OCI-LY7 (cell line): ENCODE results near the gene CENPV. TPM values are rescaled to one million over a fixed set of nuclear protein-coding genes. Genes with fewer than 3 reads are reported as not detected.

Experiments
- BruUV-seq: library from RNA; stranded (reverse); fragments of 400-500 nt; replicated peaks from 2 replicates; lab custom pipeline; 2021; lab: Mats Ljungman, UMichigan
- CTCF ChIA-PET: fragments of 300-600 bp; sonication (Branson Sonifier 250); formaldehyde crosslinking; loops from one replicate; lab custom pipeline; 2022; ENCODE audit warnings: antibody characterized with exemption; ENCODE audit not compliant: unreplicated experiment; lab: Charles Lee
- POLR2A ChIA-PET: fragments of 300-600 bp; sonication (Branson Sonifier 250); formaldehyde crosslinking; loops from one replicate; lab custom pipeline; 2022; ENCODE audit warnings: antibody characterized with exemption; lab: Charles Lee
- DNase-seq: peaks from one replicate; pipeline ENCODE4 v3.0.0-alpha.2; 2015; ENCODE audit warnings: low spot score
- H2AFZ ChIP-seq: fragments of 200-600 bp; sonication (generic), shearing (Covaris generic); 2 replicates; pipeline ENCODE4 v1.6.1; 2014; ENCODE audit warnings: mild to moderate bottlenecking, antibody characterized with exemption, low read length, moderate library complexity
- H3K27ac ChIP-seq: fragments of 200-600 bp; sonication (generic); 2 replicates; pipeline ENCODE4 v1.5.1; 2014; ENCODE audit warnings: mixed run types, low read depth, mild to moderate bottlenecking, moderate library complexity, low read length, inconsistent platforms; ENCODE audit not compliant: poor library complexity, severe bottlenecking
- H3K36me3 ChIP-seq: fragments of 200-600 bp; sonication (generic); 2 replicates; pipeline ENCODE4 v1.6.1; 2014; ENCODE audit warnings: mild to moderate bottlenecking, antibody characterized with exemption, low read length, moderate library complexity, mixed read lengths; ENCODE audit not compliant: insufficient read depth
- H3K4me1 ChIP-seq: fragments of 200-600 bp; sonication (generic); 2 replicates; pipeline ENCODE4 v1.5.1; 2014; ENCODE audit warnings: mild to moderate bottlenecking, low read length; ENCODE audit not compliant: insufficient read depth, poor library complexity, severe bottlenecking
- H3K4me2 ChIP-seq: fragments of 200-600 bp; sonication (generic); 2 replicates; pipeline ENCODE4 v1.6.1; 2014; ENCODE audit warnings: mild to moderate bottlenecking, low read length
- H3K4me3 ChIP-seq: fragments of 200-600 bp; sonication (generic); 2 replicates; pipeline ENCODE4 v1.5.1; 2014; ENCODE audit warnings: mild to moderate bottlenecking, low read depth, low read length; ENCODE audit not compliant: poor library complexity, severe bottlenecking
- H3K79me2 ChIP-seq: fragments of 200-600 bp; sonication (generic); 2 replicates; pipeline ENCODE4 v1.6.1; 2016; ENCODE audit warnings: low read depth, mild to moderate bottlenecking, low read length, moderate library complexity, mixed read lengths; ENCODE audit not compliant: insufficient read depth
- H3K9me2 ChIP-seq: fragments of 200-600 bp; sonication (generic); 2 replicates; pipeline ENCODE4 v1.6.1; 2016; ENCODE audit warnings: mild to moderate bottlenecking, low read length, mixed read lengths; ENCODE audit not compliant: insufficient read depth
- H3K9me3 ChIP-seq: fragments of 200-600 bp; sonication (generic); 2 replicates; pipeline ENCODE4 v1.6.1; 2014; ENCODE audit warnings: mild to moderate bottlenecking, mixed run types, low read length, mixed read lengths
- H4K20me1 ChIP-seq: fragments of 200-600 bp; sonication (generic); 2 replicates; pipeline ENCODE4 v1.6.1; 2014; ENCODE audit warnings: mild to moderate bottlenecking, antibody characterized with exemption, low read length, moderate library complexity, mixed read lengths; ENCODE audit not compliant: insufficient read depth
- EZH2phosphoT487 ChIP-seq: fragments of 200-600 bp; sonication (generic); IDR thresholded peaks from 2 replicates; pipeline ENCODE4 v1.6.1; 2018; ENCODE audit warnings: low read depth, borderline replicate concordance, mild to moderate bottlenecking, mixed run types, antibody characterized with exemption, low read length, moderate library complexity, mixed read lengths
- intact Hi-C: fragments of 100-400 bp; cut with micrococcal nuclease; formaldehyde crosslinking; loops from one replicate; pipeline ENCODE4 v1.10.0; 2022; ENCODE audit not compliant: unreplicated experiment
- total RNA-seq, 2 experiments: library from RNA; depleted of rRNA in 1 of 2; stranded (reverse); fragments of >200 nt in 1 of 2; shearing (Covaris generic) in 1 of 2; gene quantifications; 2 replicates each; pipeline ENCODE4 v1.2.3, GENCODE V29; 2014 to 2022
- TF ChIP-seq, protein P1 (sequence below): fragments of 200-600 bp; sonication (generic); conservative IDR thresholded peaks from 2 replicates; pipeline ENCODE4 v1.5.1; 2014; ENCODE audit warnings: mild to moderate bottlenecking, antibody characterized with exemption, low read length, moderate library complexity, mixed read lengths

Gene CENPV
- total RNA-seq, 2 experiments from 2014 or later = 77.3 to 78.8 TPM

DNA sequence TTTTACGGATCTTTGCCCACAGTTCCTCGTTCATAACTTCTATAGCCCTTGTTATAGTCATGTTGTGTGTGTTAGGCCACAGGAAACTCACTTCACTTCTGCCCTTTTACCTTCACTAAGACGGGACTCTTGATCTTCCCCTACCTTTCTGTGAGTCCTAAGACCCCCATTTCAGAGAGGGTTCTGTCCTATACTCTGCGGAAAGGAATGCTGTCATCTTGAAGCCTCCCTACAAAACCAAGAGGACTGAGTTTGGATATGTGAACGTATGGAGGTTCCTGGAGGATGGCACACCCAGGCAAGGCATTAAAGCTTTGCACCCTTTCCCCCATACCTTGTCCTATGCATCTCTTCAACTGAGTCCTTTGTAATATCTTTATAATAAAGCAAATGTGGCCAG lies 31.3 kb upstream of the CENPV start:
- BruUV-seq = no TSS peak
- Histone ChIP-seq H3K27ac (peak overlapping the region; percentile 21), H2AFZ (no peak overlapping the region), H3K9me2 (no peaks in the 10 kb centered on the region), H3K9me3 (no peaks in the 10 kb centered on the region), H3K4me2 (peak overlapping the region; percentile 36), H3K4me1 (peaks cover 36% of the 10 kb centered on the region), H3K4me3 (peak overlapping the region; percentile 5), H4K20me1 (peaks cover 14% of the 10 kb centered on the region; the same call in 1 of the 2 replicates), H3K36me3 (peaks cover 30% of the 10 kb centered on the region), H3K79me2 (peaks cover 33% of the 10 kb centered on the region)
- TF ChIP-seq EZH2phosphoT487 = no peak
- TF ChIP-seq, protein P1, sequence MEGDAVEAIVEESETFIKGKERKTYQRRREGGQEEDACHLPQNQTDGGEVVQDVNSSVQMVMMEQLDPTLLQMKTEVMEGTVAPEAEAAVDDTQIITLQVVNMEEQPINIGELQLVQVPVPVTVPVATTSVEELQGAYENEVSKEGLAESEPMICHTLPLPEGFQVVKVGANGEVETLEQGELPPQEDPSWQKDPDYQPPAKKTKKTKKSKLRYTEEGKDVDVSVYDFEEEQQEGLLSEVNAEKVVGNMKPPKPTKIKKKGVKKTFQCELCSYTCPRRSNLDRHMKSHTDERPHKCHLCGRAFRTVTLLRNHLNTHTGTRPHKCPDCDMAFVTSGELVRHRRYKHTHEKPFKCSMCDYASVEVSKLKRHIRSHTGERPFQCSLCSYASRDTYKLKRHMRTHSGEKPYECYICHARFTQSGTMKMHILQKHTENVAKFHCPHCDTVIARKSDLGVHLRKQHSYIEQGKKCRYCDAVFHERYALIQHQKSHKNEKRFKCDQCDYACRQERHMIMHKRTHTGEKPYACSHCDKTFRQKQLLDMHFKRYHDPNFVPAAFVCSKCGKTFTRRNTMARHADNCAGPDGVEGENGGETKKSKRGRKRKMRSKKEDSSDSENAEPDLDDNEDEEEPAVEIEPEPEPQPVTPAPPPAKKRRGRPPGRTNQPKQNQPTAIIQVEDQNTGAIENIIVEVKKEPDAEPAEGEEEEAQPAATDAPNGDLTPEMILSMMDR = no peak
- intact Hi-C loops = no loop called here
- CTCF ChIA-PET = no interaction called here
- no peak for DNase-seq
- POLR2A ChIA-PET = interaction anchor here (0.7 to 1.3 kb wide), 6 partner anchors 8 to 168 kb away, joined by 3 to 5 read pairs (median 3); no protein-coding TSS in a partner anchor

DNA sequence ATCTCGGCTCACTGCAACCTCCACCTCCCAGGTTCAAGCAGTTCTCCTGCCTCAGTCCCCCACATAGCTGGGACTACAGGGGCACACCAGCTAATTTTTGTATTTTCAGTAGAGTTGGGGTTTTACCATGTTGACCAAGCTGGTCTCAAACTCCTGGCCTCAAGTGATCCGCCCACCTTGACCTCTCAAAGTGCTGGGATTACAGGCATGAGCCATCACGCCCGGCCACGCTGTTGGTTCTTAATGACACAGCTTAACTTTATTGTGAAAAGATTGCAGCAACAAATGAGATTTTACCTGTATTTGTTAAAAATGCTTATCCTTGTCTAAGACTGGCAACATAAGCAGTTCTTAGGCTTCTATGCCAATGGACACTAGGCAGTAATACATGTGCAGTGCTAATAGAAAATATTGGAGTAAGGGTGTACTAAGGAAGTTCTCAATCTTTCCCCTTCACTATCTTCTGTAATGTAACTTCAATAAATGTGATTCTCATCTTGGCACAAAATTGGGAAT lies 30.6 kb upstream of the CENPV start:
- peak overlapping the region; percentile 36 for H3K4me2 ChIP-seq
- H3K4me1 ChIP-seq = peaks cover 36% of the 10 kb centered on the region
- no peaks in the 10 kb centered on the region for H3K9me3 ChIP-seq
- peaks cover 33% of the 10 kb centered on the region for H3K79me2 ChIP-seq
- no peaks in the 10 kb centered on the region for H3K9me2 ChIP-seq
- no peak for TF ChIP-seq EZH2phosphoT487
- TF ChIP-seq, protein P1 = no peak
- no peak overlapping the region for H2AFZ ChIP-seq
- intact Hi-C loops = no loop called here
- BruUV-seq = no TSS peak
- H3K4me3 ChIP-seq = peak overlapping the region; percentile 27
- DNase-seq = no peak
- peaks cover 30% of the 10 kb centered on the region for H3K36me3 ChIP-seq
- ChIA-PET CTCF (no interaction called here), POLR2A (interaction anchor here (1.2 to 1.3 kb wide), 2 partner anchors 31 to 55 kb away, joined by 3 to 5 read pairs; partner anchors contain the start of gene TRPV2)
- peak overlapping the region; percentile 21 for H3K27ac ChIP-seq
- H4K20me1 ChIP-seq = peaks cover 14% of the 10 kb centered on the region; the same call in 1 of the 2 replicates

DNA sequence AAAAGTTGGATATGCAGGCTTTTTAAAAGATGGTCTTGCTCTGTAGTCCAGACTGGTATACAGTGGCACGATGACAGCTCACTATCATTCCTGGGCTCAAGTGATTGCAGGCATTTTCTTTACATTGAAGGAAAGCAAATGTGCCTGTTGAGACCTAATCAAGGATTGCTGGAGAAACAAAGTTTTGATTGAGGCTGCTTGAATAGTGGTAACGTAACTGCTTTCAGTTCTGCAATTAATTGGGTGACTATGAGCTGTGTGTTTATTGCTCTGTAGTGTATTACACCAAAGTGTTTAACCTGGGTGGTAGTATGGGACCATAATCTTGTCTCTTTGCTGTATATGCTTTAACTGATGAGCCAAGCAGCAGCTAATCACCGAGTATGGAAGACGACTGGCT lies 29.9 kb upstream of the CENPV start:
- CTCF ChIA-PET = no interaction called here
- H3K4me1 ChIP-seq = peaks cover 36% of the 10 kb centered on the region
- DNase-seq = no peak
- peaks cover 14% of the 10 kb centered on the region; the same call in 1 of the 2 replicates for H4K20me1 ChIP-seq
- TF ChIP-seq, protein P1 = no peak
- TF ChIP-seq EZH2phosphoT487 = no peak
- no peaks in the 10 kb centered on the region for H3K9me3 ChIP-seq
- H3K79me2 ChIP-seq = peaks cover 33% of the 10 kb centered on the region
- BruUV-seq = no TSS peak
- no peak overlapping the region for H3K27ac ChIP-seq
- H3K4me3 ChIP-seq = peak overlapping the region; percentile 27
- POLR2A ChIA-PET = interaction anchor here (1.2 to 1.3 kb wide), 2 partner anchors 32 to 55 kb away, joined by 3 to 5 read pairs; partner anchors contain the start of gene TRPV2
- H3K4me2 ChIP-seq = peak overlapping the region; percentile 36
- no peak overlapping the region for H2AFZ ChIP-seq
- intact Hi-C loops = no loop called here
- H3K9me2 ChIP-seq = no peaks in the 10 kb centered on the region
- H3K36me3 ChIP-seq = peaks cover 30% of the 10 kb centered on the region
